NCI-H146 treated with DMSO at 0.1 percent for 48 hours (cell line): ENCODE data around the gene ZNF469.

Source experiments
- DNase-seq: peaks from one replicate; lab custom pipeline; 2025; ENCODE audit not compliant: unreplicated experiment; lab: John Stamatoyannopoulos, UW

ZNF469 gene

GRCh38 chr16:88345721-88346560 is 36.8 kb upstream of the ZNF469 start:
- no peak for DNase-seq

DNA sequence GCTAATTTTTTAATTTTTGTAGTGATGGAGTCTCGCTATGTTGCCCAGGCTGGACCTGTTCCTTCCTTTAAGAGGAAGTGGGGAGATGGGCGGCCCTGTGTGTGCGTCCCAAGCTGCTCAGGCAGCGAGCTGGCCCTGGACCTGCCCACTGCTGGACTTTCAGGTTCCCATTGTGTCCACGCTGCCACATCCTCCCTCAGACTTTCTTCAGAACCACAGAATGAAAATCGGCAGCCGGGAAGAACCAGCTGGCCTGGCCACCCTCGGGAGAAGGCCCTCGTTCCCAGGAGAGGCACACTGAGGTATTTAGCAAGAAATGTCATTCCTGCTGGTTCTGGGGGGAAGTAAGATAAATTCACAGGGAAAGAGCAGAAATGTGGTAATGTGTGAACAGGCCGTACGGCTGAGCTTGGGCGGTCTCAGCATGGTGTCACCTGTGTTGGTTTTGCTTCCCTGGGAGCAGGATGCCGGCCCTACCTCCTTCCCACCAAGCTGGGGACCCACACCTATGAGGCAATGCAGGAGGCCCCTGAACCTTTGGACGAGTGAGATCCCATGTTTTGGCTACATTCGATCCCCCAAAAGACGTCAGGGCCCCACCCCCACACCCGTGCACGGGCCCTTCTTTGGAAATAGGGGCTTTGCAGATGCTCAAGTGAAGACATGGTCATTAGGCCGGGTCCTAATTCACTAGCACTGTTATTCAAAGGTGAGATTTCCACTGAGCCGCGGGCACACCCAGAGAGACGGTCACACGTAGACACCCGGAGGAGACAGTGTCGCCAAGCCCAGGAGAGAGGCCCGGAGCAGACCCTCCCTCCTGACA is 35.9 kb upstream of the ZNF469 start:
- DNase-seq, result no peak

GRCh38 chr16:88347656-88348376 is 34.9 kb upstream of the ZNF469 start:
- no peak for DNase-seq

DNA sequence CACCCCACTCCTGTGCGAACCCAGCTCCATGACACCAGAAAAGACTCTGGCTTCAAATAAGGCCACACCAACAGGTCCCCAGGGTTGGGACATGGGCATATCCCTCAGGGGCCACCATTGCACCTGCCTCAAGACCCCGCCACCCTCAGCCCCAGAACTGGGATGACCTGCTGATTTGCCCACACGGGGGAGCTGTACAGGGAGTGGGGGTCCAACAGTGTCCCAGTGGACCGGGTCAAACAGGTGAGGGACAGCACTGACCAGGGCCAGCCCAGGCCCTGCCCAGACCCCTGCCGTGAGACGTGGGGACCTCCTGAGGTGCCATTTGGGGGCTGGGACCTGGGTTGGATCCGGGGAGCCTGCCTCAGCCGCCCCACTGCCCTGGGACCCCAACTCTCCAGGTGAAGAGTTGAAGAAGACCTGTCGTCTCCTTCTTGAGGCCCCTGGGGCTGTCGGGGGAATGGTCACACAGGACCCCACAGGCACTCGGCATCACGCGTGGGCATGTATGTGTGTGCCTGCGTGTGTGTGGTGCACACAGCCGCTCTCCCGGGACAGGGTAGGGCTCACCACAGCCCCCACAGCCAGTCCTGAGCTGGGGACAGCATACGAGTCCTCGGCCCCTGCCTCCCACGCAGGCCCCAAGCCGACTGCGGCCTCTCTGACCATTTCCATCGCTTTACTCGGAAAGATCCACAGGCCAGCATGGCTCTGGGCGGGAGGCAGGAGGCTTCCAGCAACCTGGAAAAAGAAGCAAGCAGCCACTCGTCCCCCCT is 34.2 kb upstream of the ZNF469 start:
- DNase-seq, result no peak

DNA sequence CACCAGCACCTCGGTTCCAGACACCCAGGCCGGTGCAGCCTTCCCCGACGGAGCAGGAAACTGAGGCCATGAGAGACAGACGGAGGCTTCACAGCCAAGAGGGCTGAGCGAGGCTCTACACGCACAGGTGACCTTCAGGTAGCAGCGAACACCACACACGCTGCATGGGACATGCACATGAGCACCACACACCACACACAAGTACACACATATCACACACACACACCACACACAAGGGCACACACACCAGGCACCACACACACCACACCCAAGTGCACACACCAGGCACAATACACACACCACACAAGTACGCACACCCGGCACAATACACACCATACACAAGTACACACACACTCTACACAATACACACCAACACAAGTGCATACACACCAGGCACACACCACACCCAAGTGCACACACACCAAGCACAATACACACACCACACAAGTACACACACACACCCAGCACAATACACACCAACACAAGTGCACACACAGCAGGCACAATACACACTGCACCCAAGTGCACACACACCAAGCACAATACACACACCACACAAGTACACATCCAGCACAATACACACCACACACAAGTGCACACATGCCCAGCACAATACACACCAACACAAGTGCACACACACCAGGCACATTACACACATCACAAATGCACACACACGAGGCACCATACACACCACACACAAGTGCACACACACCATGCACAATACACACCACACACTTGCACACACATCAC is 33.4 kb upstream of the ZNF469 start:
- DNase-seq, result no peak

DNA sequence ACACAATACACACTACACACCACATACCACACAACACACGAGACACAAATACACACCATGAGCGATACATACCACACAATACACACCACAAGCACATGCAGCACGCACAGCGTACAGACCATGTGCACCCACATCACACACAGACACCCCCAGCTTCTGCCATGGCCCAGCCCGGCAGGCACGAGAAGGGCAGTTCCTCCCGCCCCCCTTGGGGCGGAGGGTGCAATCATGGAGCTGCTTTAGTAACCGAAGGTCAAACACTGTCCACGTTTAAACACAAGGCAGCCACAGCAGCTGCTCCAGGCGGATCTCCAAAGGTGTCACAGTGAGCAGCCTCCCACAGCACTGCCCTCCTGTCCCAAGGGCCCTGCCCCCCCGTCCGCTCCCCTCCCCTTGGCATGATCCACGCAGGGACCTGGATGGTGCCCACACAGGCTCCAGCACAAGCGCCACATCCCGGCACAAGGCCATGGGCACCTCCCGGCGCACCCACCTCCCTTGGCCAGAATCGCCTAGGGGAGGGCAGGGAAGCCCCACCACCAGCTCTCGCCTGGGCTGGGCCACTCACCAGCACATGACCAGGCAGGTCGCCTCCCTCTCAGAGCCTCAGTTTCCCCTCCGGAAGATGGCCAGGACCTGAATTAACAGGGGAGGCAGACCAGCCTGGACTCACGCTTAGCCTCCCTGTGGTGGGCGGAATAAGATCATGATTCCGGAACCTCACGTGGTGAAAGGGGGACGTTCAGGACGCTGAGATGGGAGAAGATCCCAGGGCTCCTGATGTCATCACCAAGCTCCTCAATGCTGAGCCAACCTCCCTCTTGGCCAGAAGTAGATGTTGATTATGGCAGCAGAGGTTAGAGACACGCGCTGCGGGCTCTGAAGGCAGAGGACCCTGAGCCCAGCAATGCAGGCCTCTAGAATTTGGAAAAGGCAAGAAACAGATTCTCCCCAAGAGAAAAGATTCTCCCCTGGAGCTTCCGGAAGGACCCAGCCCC is 32.6 kb upstream of the ZNF469 start:
- DNase-seq, result no peak

DNA sequence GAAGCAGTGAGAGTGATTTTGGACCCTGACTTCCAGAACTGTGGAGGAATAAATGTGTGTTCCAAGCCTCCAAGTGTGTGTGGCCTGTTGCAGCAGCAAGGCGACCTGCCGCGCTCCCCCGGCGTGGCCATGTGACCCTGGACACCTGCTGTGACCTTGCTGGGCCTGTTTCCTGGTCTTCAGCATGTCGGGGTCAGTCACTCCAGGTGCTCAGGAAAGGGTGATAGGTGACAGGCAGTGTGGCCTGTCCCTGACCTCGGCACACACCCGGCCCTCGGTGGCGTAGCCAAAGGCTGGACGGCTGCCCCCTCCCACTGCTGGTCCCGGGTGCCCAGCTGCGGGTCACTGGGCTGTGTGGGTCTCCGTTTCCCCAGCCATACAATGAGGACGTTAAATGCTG is 31.8 kb upstream of the ZNF469 start:
- no peak for DNase-seq

GRCh38 chr16:88351491-88352101 is 31.2 kb upstream of the ZNF469 start:
- DNase-seq, result no peak

DNA sequence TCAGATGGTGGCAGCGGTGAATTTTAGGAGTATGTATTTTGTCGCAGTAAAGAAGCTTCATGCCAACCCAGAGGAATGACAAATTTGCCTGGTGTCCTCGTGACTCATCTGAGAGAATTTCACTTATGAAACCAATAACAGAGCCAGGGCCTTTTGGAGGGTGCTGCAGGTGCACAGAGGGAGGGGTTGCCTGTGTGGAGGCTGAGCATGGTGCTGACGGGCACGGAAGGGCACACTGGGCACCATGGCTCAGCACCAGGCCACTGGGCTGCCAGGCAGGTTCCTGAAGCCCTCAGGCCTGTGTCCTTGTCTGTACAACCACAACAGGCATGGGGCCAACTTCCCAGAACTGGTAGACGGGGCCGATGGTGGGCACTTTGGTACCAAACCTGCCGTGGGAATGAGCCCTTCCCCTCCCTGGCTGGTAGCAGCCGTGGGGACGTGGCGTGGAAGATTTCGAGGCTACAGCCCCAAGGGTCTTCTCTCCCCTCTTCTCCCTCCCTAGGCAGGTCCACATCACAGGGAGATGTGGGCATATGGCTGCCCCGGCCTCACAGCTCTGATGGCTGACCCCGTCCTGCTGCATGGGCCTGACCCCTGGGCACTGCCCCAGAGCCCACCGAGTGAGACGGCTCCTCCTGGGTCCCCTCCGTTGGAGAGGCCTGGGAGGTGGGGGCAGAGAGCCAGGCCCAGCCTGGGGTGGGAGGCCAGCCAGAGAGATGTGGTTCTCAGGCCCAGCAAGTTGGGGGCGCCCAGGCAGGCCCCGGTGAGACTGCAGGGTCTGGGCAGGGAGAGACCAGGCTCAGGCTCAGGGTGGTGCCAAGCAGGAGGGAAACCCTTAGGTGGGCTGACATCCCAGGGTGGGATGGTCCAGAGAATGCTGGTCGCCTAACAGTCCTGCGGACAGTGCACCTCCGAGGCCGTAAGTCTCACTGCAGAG is 30.2 kb upstream of the ZNF469 start:
- DNase-seq, result no peak

DNA sequence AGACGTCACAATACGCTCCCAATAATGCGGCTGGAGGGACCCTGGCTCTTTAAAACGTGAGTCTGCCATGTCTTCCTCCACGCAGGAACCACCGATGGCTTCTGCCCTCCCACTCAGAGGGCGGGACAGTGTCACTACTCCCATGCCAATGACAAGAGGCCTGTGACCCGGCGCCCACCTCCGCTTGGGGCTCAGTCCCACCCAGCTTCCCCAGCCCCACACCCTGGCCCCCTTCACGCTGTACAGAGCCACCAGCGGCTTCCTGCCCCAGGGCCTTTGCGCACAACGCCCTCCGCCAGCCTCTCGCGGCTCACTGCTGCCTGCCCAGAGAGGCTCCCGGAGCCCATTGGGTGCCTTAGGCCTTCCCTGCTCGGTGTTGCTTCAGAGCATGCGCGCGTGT is 29.5 kb upstream of the ZNF469 start:
- DNase-seq, result no peak

DNA sequence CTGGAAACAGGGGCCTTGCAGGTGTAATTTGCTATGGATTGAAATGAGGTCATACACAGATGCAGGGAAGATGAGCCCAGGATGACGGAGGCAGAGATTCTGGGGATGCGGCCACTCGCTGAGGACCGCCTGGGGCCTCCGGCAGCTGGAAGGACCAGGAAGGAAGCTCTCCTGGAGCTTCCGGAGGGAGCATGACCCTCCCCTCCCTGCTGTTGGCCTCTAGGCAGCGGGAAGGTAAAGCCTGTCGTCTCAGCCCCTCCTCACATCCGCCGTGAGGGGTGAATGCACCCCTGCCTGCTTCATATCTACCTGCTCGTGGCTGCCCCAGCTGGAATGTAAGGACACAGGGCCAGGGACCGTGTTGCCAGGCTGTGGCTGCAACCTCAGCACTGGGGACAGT is 29.1 kb upstream of the ZNF469 start:
- no peak for DNase-seq

DNA sequence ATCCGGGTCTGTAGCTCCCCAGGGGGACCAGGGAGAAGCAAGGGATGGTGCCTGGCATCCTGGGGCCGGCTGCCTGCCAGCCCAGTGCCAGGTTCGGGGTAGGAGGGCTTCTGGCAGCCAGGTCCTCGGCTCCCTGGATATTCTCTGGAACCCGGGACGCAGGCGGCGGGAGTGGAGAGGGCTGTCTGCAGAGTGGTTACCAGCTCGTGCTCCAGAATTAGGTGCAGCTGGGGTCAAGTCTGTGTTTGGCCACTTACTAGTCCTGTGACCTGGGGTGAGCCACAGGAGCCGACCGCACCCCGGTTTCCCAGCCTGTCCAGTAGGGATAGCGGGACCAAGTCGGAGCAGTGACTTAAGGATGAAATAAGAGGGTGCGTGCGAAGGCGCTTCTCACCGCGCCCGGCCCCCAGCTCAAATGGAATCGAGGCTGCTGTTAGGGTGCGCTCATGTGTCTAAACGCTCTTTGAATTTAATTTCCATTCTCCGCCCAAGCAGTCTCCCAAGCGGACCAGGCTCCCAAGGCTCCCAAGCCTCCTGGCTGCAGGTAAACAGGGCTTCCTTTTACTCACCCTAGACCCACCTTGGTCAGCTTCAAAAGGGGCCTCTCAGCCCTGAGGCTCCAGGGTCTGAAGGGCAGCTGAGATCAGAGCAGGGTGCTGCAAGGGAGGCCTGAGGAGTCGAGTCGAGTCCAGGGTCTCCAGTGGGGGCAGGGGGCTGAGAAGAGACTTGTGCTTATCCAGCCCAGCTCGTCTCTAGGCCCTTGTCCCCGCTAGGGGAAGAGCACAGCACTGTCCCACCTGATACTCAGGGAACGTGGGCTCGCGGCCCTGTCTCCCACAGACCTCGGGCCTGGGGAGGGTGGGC is 28.3 kb upstream of the ZNF469 start:
- DNase-seq, result no peak

DNA sequence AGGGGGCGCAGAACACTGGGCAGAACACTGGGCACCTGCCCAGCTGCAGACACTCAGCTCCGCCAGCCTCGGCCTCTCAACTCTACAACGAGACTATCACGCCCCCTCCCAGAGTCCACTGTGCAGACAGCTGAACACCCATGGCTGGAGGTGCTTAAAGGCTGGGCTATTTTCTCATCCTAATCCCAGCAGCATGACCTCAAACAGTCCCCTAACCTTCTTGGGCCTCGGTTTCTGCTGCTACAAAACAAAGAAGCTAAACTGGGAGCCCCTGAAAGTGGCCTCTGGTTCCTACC is 27.7 kb upstream of the ZNF469 start:
- DNase-seq, result no peak

DNA sequence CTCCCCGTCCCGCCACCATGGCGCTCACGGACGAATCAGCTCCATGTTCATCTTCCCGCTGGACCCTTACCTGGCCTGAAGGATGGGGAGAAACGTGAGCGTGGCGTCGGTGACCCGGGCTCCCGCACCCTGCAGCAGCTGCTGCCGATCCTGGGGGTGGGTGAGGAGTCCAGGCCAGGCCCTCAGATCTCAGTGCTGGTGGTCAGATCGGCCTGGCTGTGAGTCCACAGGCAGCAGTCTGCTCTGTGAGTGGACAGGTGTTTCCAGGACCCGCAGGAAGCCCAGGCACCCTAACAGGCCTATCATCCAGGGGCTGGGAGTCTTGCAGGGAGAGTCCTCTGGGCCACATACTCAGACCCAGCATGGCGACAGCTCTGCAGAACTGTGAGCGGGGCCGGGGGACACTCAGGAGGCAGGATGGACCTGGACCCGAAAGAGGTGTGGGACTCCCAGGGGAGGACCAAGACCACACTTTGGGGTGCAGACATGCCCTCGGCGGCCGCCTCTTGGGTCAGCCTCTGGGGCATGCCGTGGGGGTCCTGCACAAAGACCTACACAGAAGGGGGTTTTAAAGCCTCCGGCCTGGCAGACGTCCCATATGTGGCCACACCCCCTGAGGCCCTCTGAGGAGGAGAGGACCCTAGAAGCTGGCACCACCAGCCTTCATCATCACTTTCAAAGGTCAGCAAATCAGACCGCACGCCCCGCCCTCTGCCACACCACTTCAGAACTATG is 27.2 kb upstream of the ZNF469 start:
- no peak for DNase-seq

GRCh38 chr16:88356124-88356726 is 26.5 kb upstream of the ZNF469 start:
- DNase-seq, result no peak
